ENCODE measurements around the gene BRIP1. TPM values are rescaled to one million over a fixed set of nuclear protein-coding genes. Genes with fewer than 3 reads are reported as not detected.
"Not testable (repeated sequence)": the region's sequence is repeated elsewhere in the genome, so short reads cannot be mapped to it uniquely, and the experiment has no call there.

The BRIP1 gene
- total RNA-seq, 4 donors from 2014 or later = 1.0 to 13.0 TPM; not detected in 2

DNA sequence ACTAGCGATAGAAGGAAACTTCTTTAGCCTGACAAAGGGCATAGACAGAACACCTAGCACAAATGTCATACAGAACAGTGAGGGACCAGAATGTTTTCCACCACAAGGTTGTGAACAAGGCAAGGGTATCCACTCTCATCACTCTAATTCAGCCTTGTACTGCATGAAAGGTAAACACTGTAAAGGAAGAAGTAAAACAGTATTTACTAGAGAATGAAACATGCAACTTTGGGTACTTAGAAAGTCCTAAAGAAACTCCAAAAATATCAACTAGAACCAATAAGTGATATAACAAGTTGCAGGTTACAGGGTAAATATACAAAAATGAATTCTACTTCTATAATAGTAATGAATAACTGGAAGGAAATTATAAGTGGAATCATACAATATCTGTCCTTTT is 32.2 kb downstream of the BRIP1 start:
- Histone ChIP-seq H3K9me3 (no peaks in the 10 kb centered on the region), H3K36me3 (no peaks in the 10 kb centered on the region), H3K4me3 (no peak overlapping the region), H3K27me3 (no peaks in the 10 kb centered on the region), H3K4me1 (no peaks in the 10 kb centered on the region), H3K27ac (no peak overlapping the region)
- no peak for DNase-seq
- intact Hi-C loops (cut with DNase I; ENCODE audit: low total_unique reads) = no loop called here
- TF ChIP-seq, protein P1, sequence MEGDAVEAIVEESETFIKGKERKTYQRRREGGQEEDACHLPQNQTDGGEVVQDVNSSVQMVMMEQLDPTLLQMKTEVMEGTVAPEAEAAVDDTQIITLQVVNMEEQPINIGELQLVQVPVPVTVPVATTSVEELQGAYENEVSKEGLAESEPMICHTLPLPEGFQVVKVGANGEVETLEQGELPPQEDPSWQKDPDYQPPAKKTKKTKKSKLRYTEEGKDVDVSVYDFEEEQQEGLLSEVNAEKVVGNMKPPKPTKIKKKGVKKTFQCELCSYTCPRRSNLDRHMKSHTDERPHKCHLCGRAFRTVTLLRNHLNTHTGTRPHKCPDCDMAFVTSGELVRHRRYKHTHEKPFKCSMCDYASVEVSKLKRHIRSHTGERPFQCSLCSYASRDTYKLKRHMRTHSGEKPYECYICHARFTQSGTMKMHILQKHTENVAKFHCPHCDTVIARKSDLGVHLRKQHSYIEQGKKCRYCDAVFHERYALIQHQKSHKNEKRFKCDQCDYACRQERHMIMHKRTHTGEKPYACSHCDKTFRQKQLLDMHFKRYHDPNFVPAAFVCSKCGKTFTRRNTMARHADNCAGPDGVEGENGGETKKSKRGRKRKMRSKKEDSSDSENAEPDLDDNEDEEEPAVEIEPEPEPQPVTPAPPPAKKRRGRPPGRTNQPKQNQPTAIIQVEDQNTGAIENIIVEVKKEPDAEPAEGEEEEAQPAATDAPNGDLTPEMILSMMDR (IDR thresholded peaks at IDR 0.05) = no peak
- TF ChIP-seq POLR2A (IDR thresholded peaks at IDR 0.05) = no peak

DNA sequence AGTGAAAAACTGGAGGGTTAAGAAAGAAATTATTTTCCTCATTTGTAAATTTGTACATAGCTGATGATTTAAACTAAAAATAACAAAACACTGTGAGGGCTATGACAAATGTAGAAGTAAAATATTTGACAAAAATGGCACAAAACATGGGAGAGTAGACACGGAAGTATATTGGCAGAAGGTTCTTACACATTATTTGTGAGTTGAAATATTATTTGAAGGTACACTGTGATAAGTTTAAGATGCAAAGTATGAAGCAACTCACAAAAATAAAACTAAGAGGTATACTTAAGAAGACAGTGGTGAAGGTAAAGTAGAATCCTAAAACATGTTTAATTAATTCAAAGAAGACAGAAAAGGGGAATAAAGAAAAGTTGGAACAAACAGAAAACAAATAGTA is 34.6 kb downstream of the BRIP1 start:
- Histone ChIP-seq H3K27ac (no peak overlapping the region), H3K4me1 (no peaks in the 10 kb centered on the region), H3K9me3 (no peaks in the 10 kb centered on the region), H3K4me3 (no peak overlapping the region), H3K36me3 (no peaks in the 10 kb centered on the region), H3K27me3 (no peaks in the 10 kb centered on the region)
- DNase-seq = no peak
- TF ChIP-seq POLR2A (IDR thresholded peaks at IDR 0.05) = no peak
- TF ChIP-seq, protein P1 (IDR thresholded peaks at IDR 0.05) = no peak
- intact Hi-C loops (cut with DNase I; ENCODE audit: low total_unique reads) = no loop called here

GRCh38 chr17:61827649-61828395 is 35.5 kb downstream of the BRIP1 start:
- Histone ChIP-seq H3K9me3 (no peaks in the 10 kb centered on the region), H3K36me3 (no peaks in the 10 kb centered on the region), H3K4me1 (no peaks in the 10 kb centered on the region), H3K4me3 (no peak overlapping the region), H3K27ac (no peak overlapping the region), H3K27me3 (no peaks in the 10 kb centered on the region)
- intact Hi-C loops (cut with DNase I; ENCODE audit: low total_unique reads) = no loop called here
- DNase-seq = no peak
- TF ChIP-seq, protein P1 (IDR thresholded peaks at IDR 0.05) = no peak
- TF ChIP-seq POLR2A (IDR thresholded peaks at IDR 0.05) = no peak

- intact Hi-C loops (cut with DNase I; ENCODE audit: low total_unique reads) = not testable (repeated sequence)
These were observed 36.5 kb downstream of the BRIP1 start for GRCh38 chr17:61826866-61827265.

GRCh38 chr17:61826198-61826597 is 37.1 kb downstream of the BRIP1 start:
- DNase-seq; H3K9me3 ChIP-seq; H3K4me1 ChIP-seq; H3K27ac ChIP-seq; H3K36me3 ChIP-seq; H3K27me3 ChIP-seq; intact Hi-C loops (cut with DNase I; ENCODE audit: low total_unique reads); H3K4me3 ChIP-seq: not testable (repeated sequence)

More at GRCh38 chr17:61826866-61827265, 36.5 kb downstream of the BRIP1 start:
- not testable (repeated sequence) for DNase-seq, H3K27ac ChIP-seq, H3K36me3 ChIP-seq, H3K27me3 ChIP-seq, H3K9me3 ChIP-seq, H3K4me1 ChIP-seq, H3K4me3 ChIP-seq

DNA sequence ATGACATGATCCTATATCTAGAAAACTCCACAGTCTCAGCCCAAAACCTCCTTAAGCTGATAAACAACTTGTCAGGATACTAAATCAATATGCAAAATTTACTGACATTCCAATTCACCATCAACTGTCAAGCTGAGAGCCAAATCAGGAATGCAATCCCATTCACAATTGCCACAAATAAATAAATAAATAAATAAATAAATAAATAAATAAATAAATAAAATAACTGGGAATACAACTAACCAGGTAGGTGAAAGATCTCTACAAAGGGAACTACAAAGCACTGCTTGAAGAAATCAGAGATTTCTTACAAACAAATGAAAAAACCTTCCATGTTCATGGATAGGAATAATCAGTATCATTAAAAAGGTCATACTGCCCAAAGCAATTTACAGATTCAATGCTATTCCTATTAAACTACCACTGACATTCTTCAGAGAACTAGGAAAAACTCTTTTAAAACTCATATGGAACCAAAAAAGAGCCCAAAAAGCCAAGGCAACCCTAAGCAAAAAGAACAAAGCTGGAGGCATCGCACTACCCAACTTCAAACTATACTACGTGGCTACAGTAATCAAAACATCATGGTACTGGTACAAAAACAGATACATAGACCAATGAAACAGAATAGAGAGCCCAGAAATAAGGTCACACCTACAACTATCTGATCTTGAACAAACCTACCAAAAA is 37.7 kb downstream of the BRIP1 start:
- no peak for TF ChIP-seq POLR2A (IDR thresholded peaks at IDR 0.05)
- TF ChIP-seq, protein P1 (IDR thresholded peaks at IDR 0.05) = no peak
- Histone ChIP-seq H3K36me3 (no peaks in the 10 kb centered on the region), H3K27ac (no peak overlapping the region), H3K4me3 (no peak overlapping the region), H3K4me1 (no peaks in the 10 kb centered on the region), H3K27me3 (no peaks in the 10 kb centered on the region), H3K9me3 (no peaks in the 10 kb centered on the region)
- DNase-seq = no peak
- intact Hi-C loops (cut with DNase I; ENCODE audit: low total_unique reads) = no loop called here

Data from uterus (tissue), 4 donors.